ENCODE data around the gene PRDM9. TPM values are rescaled to one million over a fixed set of nuclear protein-coding genes. Genes with fewer than 3 reads are reported as not detected.

The PRDM9 gene
- total RNA-seq, 1 experiment from 2014 or later = not detected

- H3K27me3 ChIP-seq (ENCODE audit: insufficient read depth, low read length) = no peaks in the 10 kb centered on the region
- H3K79me2 ChIP-seq (ENCODE audit: insufficient read depth, low read length) = no peaks in the 10 kb centered on the region
- H3K23me2 ChIP-seq (ENCODE audit: insufficient read length, low read depth, low read length, poor library complexity, severe bottlenecking) = no peaks in the 10 kb centered on the region
- H3K4ac ChIP-seq (ENCODE audit: low read depth, low read length) = no peak overlapping the region
- H4K20me1 ChIP-seq (ENCODE audit: control insufficient read depth, insufficient read depth, insufficient read length) = no peaks in the 10 kb centered on the region
- no peak overlapping the region for H2BK5ac ChIP-seq (ENCODE audit: insufficient read length, low read length)
- no peak overlapping the region for H3K9ac ChIP-seq (ENCODE audit: extremely low read depth, insufficient read length, low read length)
- no peak overlapping the region for H3K18ac ChIP-seq (ENCODE audit: insufficient read length, low read depth, low read length)
- no peaks in the 10 kb centered on the region for H3K4me1 ChIP-seq (ENCODE audit: insufficient read depth, low read length)
- peaks cover 0 to 2% of the 10 kb centered on the region in 2 experiments; a peak in 2 of 5 replicates for H3K9me3 Mint-ChIP-seq
- no peak for TF ChIP-seq CTCF (conservative IDR thresholded peaks at IDR 0.05)
- H3K27ac ChIP-seq (ENCODE audit: insufficient read length, low read depth, low read length) = no peak overlapping the region
- no peak overlapping the region for H3T11ph ChIP-seq (ENCODE audit: low read length)
- no peak overlapping the region for H4K8ac ChIP-seq (replicated peaks; ENCODE audit: insufficient read length, low read depth, low read length)
- H3K14ac ChIP-seq (ENCODE audit: insufficient read depth, low read length) = no peak overlapping the region
- H3K4me1 Mint-ChIP-seq = no peaks in the 10 kb centered on the region
- no peaks in the 10 kb centered on the region for H3K36me3 Mint-ChIP-seq (ENCODE audit: insufficient read depth in 1 of 3, low read depth in 3 of 3)
- H3K27me3 Mint-ChIP-seq (ENCODE audit: low read depth) = no peaks in the 10 kb centered on the region; the same call in 1 of the 2 replicates
- H4K5ac ChIP-seq (ENCODE audit: insufficient read length, low read depth, low read length) = no peak overlapping the region
- no peak overlapping the region for H4K91ac ChIP-seq (ENCODE audit: insufficient read length, low read depth, low read length)
- no peak overlapping the region for H2BK15ac ChIP-seq (ENCODE audit: low read depth, low read length)
- DNase-seq = no peak
- no CpG with 5 or more reads among the region's 1 CpG for WGBS (ENCODE audit: extremely low coverage, insufficient read length, low lambda C conversion rate)
- no peak overlapping the region for H3K27ac Mint-ChIP-seq
- H3K56ac ChIP-seq (ENCODE audit: insufficient read length, low read depth, low read length) = no peak overlapping the region
- no peak overlapping the region for H2BK20ac ChIP-seq (ENCODE audit: low read depth, low read length, poor library complexity, severe bottlenecking)
- no peak overlapping the region for H2AK5ac ChIP-seq (ENCODE audit: insufficient read length, low read length)
- H3K79me1 ChIP-seq (ENCODE audit: insufficient read depth, low read depth, low read length, poor library complexity, severe bottlenecking) = no peaks in the 10 kb centered on the region
- H3K4me3 Mint-ChIP-seq = no peak overlapping the region
- H2AFZ ChIP-seq (ENCODE audit: low read length) = no peak overlapping the region
- H2BK12ac ChIP-seq (ENCODE audit: insufficient read length, low read depth, low read length) = no peak overlapping the region
- no peak overlapping the region for H3K4me2 ChIP-seq (ENCODE audit: insufficient read depth, insufficient read length, low read length)
- H3K23ac ChIP-seq (ENCODE audit: insufficient read length, low read depth, low read length) = no peak overlapping the region
- no peak overlapping the region for H2BK120ac ChIP-seq (ENCODE audit: low read depth, low read length, poor library complexity, severe bottlenecking)
- H3K9me3 ChIP-seq (ENCODE audit: control insufficient read depth, low read depth, low read length) = no peaks in the 10 kb centered on the region
Observed at GRCh38 chr5:23476580-23476979, 30.8 kb upstream of the PRDM9 start.

Data from H9 (cell line).